SU-DHL-6 (cell line): ENCODE results near the gene PSMB5.

Experiments
- H2AFZ ChIP-seq: fragments of 200-600 bp; sonication (generic); 2 replicates; pipeline ENCODE4 v1.6.1; 2014; ENCODE audit warnings: low read depth, mild to moderate bottlenecking, moderate library complexity, mixed read lengths, antibody characterized with exemption, low read length; ENCODE audit not compliant: severe bottlenecking
- H3F3A ChIP-seq: fragments of 200-600 bp; shearing (Covaris generic); 2 replicates; pipeline ENCODE4 v1.6.0; 2016; ENCODE audit warnings: antibody characterized with exemption, mild to moderate bottlenecking; ENCODE audit not compliant: insufficient read depth
- H3K27ac ChIP-seq: fragments of 200-600 bp; sonication (generic); 2 replicates; pipeline ENCODE4 v1.5.1; 2016; ENCODE audit warnings: low read depth, mild to moderate bottlenecking, low read length, moderate library complexity, mixed read lengths
- H3K27me3 ChIP-seq: fragments of 200-600 bp; sonication (generic), shearing (Covaris generic); 2 replicates; pipeline ENCODE4 v1.6.0; 2014; ENCODE audit warnings: mild to moderate bottlenecking, low read length
- H3K36me3 ChIP-seq: fragments of 200-600 bp; sonication (generic); 2 replicates; pipeline ENCODE4 v1.6.1; 2014; ENCODE audit warnings: mild to moderate bottlenecking, low read length, mixed read lengths
- H3K4me2 ChIP-seq: fragments of 300-600, 200-600 bp; shearing (Covaris generic), sonication (generic); 2 replicates; pipeline ENCODE4 v1.6.0; 2014; ENCODE audit warnings: low read length, low read depth, mild to moderate bottlenecking; ENCODE audit not compliant: poor library complexity, severe bottlenecking
- H3K4me3 ChIP-seq: fragments of 200-600 bp; sonication (generic); 2 replicates; pipeline ENCODE4 v1.5.1; 2014; ENCODE audit warnings: antibody characterized with exemption, low read length, mild to moderate bottlenecking, mixed read lengths; ENCODE audit not compliant: insufficient read depth, poor library complexity, severe bottlenecking
- H3K79me2 ChIP-seq: fragments of 200-600 bp; sonication (generic); 2 replicates; pipeline ENCODE4 v1.6.1; 2014; ENCODE audit warnings: mild to moderate bottlenecking, low read length, moderate library complexity; ENCODE audit not compliant: insufficient read depth
- H3K9ac ChIP-seq: fragments of 200-600 bp; sonication (generic); 2 replicates; pipeline ENCODE4 v1.7.0; 2014; ENCODE audit warnings: mild to moderate bottlenecking, low read length
- H3K9me2 ChIP-seq: fragments of 200-600 bp; sonication (generic); replicated peaks from 2 replicates; pipeline ENCODE4 v1.6.1; 2014; ENCODE audit warnings: low read length; ENCODE audit not compliant: insufficient read depth
- H3K9me3 ChIP-seq: fragments of 200-600 bp; sonication (generic); 2 replicates; pipeline ENCODE4 v1.6.1; 2014; ENCODE audit warnings: low read length, mixed read lengths; ENCODE audit not compliant: insufficient read depth
- H4K20me1 ChIP-seq: fragments of 200-600 bp; sonication (generic); 2 replicates; pipeline ENCODE4 v1.6.1; 2014; ENCODE audit warnings: low read depth, mild to moderate bottlenecking, antibody characterized with exemption, low read length, moderate library complexity, mixed read lengths
- EZH2phosphoT487 ChIP-seq: fragments of 200-600 bp; sonication (generic), shearing (Covaris generic); conservative IDR thresholded peaks from 2 replicates; pipeline ENCODE4 v1.6.1; 2018; ENCODE audit warnings: mild to moderate bottlenecking, antibody characterized with exemption, low read length, moderate library complexity, mixed read lengths
- TF ChIP-seq, protein P1 (sequence below): fragments of 200-600 bp; sonication (generic); IDR thresholded peaks from one replicate; pipeline ENCODE4 v1.5.1; 2017; ENCODE audit warnings: antibody characterized with exemption, mild to moderate bottlenecking, low read length, moderate library complexity; ENCODE audit not compliant: insufficient read depth, poor library complexity, severe bottlenecking

Gene PSMB5

GRCh38 chr14:22980672-22981089 lies 54.0 kb downstream of the PSMB5 start:
- no peaks in the 10 kb centered on the region for H3K27me3 ChIP-seq
- H3K36me3 ChIP-seq, result no peaks in the 10 kb centered on the region
- H4K20me1 ChIP-seq, result no peaks in the 10 kb centered on the region
- no peak overlapping the region for H3K27ac ChIP-seq
- no peaks in the 10 kb centered on the region for H3K9me3 ChIP-seq
- peak overlapping the region; percentile 32 for H3K4me2 ChIP-seq
- H3K9ac ChIP-seq, result no peak overlapping the region
- H3K4me3 ChIP-seq, result no peak overlapping the region
- H3K79me2 ChIP-seq, result no peaks in the 10 kb centered on the region
- no peak for TF ChIP-seq EZH2phosphoT487
- TF ChIP-seq, protein P1, sequence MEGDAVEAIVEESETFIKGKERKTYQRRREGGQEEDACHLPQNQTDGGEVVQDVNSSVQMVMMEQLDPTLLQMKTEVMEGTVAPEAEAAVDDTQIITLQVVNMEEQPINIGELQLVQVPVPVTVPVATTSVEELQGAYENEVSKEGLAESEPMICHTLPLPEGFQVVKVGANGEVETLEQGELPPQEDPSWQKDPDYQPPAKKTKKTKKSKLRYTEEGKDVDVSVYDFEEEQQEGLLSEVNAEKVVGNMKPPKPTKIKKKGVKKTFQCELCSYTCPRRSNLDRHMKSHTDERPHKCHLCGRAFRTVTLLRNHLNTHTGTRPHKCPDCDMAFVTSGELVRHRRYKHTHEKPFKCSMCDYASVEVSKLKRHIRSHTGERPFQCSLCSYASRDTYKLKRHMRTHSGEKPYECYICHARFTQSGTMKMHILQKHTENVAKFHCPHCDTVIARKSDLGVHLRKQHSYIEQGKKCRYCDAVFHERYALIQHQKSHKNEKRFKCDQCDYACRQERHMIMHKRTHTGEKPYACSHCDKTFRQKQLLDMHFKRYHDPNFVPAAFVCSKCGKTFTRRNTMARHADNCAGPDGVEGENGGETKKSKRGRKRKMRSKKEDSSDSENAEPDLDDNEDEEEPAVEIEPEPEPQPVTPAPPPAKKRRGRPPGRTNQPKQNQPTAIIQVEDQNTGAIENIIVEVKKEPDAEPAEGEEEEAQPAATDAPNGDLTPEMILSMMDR, result no peak
- H3F3A ChIP-seq, result no peaks in the 10 kb centered on the region
- H2AFZ ChIP-seq, result no peak overlapping the region
- H3K9me2 ChIP-seq, result no peaks in the 10 kb centered on the region

GRCh38 chr14:22979748-22980392 lies 54.8 kb downstream of the PSMB5 start:
- H4K20me1 ChIP-seq, result no peaks in the 10 kb centered on the region
- TF ChIP-seq, protein P1, result no peak
- TF ChIP-seq EZH2phosphoT487, result no peak
- no peak overlapping the region for H3K4me3 ChIP-seq
- no peak overlapping the region for H3K27ac ChIP-seq
- H2AFZ ChIP-seq, result no peak overlapping the region
- H3F3A ChIP-seq, result no peaks in the 10 kb centered on the region
- no peak overlapping the region for H3K9ac ChIP-seq
- no peaks in the 10 kb centered on the region for H3K36me3 ChIP-seq
- H3K9me3 ChIP-seq, result no peaks in the 10 kb centered on the region
- no peak overlapping the region for H3K4me2 ChIP-seq
- no peaks in the 10 kb centered on the region for H3K27me3 ChIP-seq
- no peaks in the 10 kb centered on the region for H3K9me2 ChIP-seq
- no peaks in the 10 kb centered on the region for H3K79me2 ChIP-seq

DNA sequence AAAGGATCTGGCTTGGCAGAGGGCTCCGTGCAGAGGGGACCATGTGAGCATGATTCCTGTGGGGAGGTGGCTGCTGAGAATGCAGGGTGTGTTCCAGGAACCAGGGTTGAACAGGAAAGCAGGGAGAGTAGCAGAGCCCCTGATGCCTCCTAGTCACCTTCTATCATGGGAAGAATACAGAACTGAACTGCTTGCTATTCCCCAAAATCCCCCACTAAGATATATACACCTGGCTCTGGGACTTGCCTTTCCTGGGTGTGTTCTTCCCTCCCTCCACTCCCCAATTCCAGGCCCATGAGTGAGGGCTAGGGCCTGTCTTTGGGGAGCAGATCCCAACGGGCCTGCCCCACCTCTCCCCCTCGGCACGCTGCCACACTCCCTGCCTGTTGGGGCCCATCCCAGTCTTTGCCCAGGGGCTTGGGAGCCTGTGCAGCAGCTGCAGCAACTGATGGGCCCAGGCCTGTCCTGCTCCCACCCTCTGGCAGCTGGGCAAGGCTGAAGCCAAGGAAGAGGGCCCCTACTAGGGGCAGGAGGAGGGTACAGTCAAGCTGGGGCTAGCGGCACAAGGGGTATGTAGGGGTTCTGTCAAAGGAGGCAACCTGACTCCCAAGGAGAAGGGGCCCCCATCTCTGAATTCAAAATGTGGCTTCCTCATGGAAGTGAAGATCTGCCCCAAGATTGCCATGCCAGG lies 55.6 kb downstream of the PSMB5 start:
- Histone ChIP-seq H3K36me3 (no peaks in the 10 kb centered on the region), H3K9ac (no peak overlapping the region), H3K4me3 (no peak overlapping the region), H3F3A (no peaks in the 10 kb centered on the region), H3K27me3 (no peaks in the 10 kb centered on the region), H3K9me2 (no peaks in the 10 kb centered on the region), H4K20me1 (no peaks in the 10 kb centered on the region), H3K4me2 (no peak overlapping the region), H2AFZ (no peak overlapping the region), H3K27ac (no peak overlapping the region), H3K79me2 (no peaks in the 10 kb centered on the region), H3K9me3 (no peaks in the 10 kb centered on the region)
- TF ChIP-seq, protein P1, result no peak
- TF ChIP-seq EZH2phosphoT487, result no peak
